ENCODE measurements around the gene CCSER1. TPM values are rescaled to one million over a fixed set of nuclear protein-coding genes. Genes with fewer than 3 reads are reported as not detected.

Gene CCSER1
- total and polyA plus RNA-seq, 2 experiments from 2014 or later: not detected

DNA sequence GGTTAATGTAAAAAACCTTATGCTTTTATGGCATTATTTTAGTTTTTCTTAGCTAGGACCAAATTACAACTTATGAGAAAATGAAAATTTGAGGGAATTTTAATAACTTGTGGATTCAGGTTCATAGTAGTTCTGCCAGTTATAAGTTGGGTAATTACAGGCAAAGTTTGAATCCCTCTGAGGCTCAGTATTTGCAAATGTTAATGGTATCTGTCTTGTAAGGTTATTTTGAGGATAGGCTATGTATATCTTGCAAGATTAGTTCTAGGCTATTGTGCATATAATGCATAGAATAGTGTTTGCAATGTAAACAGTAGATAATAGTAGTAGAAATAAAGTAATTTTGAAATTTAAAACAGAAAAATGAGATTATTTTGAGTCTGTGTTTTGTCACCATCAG is 44.7 kb upstream of the CCSER1 start:
- H3K79me2 ChIP-seq (ENCODE audit: insufficient read depth): no peaks in the 10 kb centered on the region
- no peak overlapping the region for H3K4me3 ChIP-seq
- no peak overlapping the region for H2AFZ ChIP-seq
- DNase-seq: no peak
- no peaks in the 10 kb centered on the region for H3K36me3 ChIP-seq (ENCODE audit: low read depth)
- H3F3A ChIP-seq (ENCODE audit: insufficient read depth): no peaks in the 10 kb centered on the region
- H3K9me3 ChIP-seq (ENCODE audit: low read depth): no peaks in the 10 kb centered on the region
- no peaks in the 10 kb centered on the region for H3K27me3 ChIP-seq (replicated peaks; ENCODE audit: insufficient read depth)
- TF ChIP-seq EZH2phosphoT487 (IDR thresholded peaks at IDR 0.05; ENCODE audit: insufficient read depth, low read depth) (no peak), EZH2 (IDR thresholded peaks at IDR 0.05; ENCODE audit: insufficient read depth, poor library complexity, severe bottlenecking) (no peak)
- H3K4me2 ChIP-seq (ENCODE audit: unreplicated experiment): no peak overlapping the region
- no peak overlapping the region for H3K9ac ChIP-seq
- H4K20me1 ChIP-seq (ENCODE audit: insufficient read depth): no peaks in the 10 kb centered on the region; the same call in 1 of the 2 replicates
- no peaks in the 10 kb centered on the region for H3K9me2 ChIP-seq (ENCODE audit: insufficient read depth)
- no peak overlapping the region for H3K27ac ChIP-seq
- H3K4me1 ChIP-seq (ENCODE audit: insufficient read depth): no peaks in the 10 kb centered on the region
- in situ Hi-C loops (cut with MboI): no loop called here

DNA sequence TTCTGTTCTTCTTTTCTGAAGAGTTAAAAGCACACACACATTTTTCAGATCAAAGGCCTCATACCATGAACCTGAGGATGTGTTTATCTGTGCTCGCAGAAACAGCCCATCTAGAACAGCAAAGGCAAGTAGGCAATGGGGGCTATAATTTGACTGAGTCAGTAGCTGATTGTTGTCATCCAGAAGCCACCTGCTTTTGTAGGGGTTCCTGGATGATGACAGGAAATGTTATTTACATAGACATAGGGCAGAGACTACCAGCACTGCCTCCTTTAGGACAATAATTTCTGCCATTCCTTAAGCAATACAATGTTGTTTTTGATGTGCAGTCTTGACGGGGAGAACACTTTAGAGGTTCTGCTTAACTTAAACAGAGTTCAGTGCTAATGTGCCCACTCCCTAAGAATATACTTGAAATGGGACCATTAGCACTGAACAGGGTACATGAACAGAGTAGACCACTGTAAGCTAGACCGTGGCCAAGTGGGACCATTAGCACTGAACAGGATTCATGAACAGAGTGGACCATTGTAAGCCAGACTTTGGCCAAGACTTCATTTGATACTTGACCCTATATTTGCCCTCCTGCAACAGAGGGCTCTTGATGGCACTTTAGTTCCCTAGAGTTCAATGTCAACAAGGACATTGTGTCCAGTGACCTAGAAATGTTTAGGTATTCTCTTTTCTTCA is 42.8 kb upstream of the CCSER1 start:
- Histone ChIP-seq H3K9ac (no peak overlapping the region), H3K79me2 (ENCODE audit: insufficient read depth) (no peaks in the 10 kb centered on the region), H3K27ac (no peak overlapping the region), H3K9me2 (ENCODE audit: insufficient read depth) (no peaks in the 10 kb centered on the region), H3F3A (ENCODE audit: insufficient read depth) (no peaks in the 10 kb centered on the region), H3K4me1 (ENCODE audit: insufficient read depth) (no peaks in the 10 kb centered on the region), H2AFZ (no peak overlapping the region), H3K4me3 (no peak overlapping the region), H3K4me2 (ENCODE audit: unreplicated experiment) (no peak overlapping the region), H3K27me3 (replicated peaks; ENCODE audit: insufficient read depth) (no peaks in the 10 kb centered on the region), H3K9me3 (ENCODE audit: low read depth) (no peaks in the 10 kb centered on the region), H3K36me3 (ENCODE audit: low read depth) (no peaks in the 10 kb centered on the region), H4K20me1 (ENCODE audit: insufficient read depth) (no peaks in the 10 kb centered on the region; the same call in 1 of the 2 replicates)
- no peak for DNase-seq
- in situ Hi-C loops (cut with MboI): no loop called here
- TF ChIP-seq EZH2phosphoT487 (IDR thresholded peaks at IDR 0.05; ENCODE audit: insufficient read depth, low read depth): no peak
- no peak for TF ChIP-seq EZH2 (IDR thresholded peaks at IDR 0.05; ENCODE audit: insufficient read depth, poor library complexity, severe bottlenecking)
- 16 to 23% methylated on average over 3 of the region's 3 CpGs for WGBS, 2 experiments (ENCODE audit: low coverage in 1 of 2, low lambda C conversion rate in 2 of 2, missing lambda C conversion rate in 2 of 2)

DNA sequence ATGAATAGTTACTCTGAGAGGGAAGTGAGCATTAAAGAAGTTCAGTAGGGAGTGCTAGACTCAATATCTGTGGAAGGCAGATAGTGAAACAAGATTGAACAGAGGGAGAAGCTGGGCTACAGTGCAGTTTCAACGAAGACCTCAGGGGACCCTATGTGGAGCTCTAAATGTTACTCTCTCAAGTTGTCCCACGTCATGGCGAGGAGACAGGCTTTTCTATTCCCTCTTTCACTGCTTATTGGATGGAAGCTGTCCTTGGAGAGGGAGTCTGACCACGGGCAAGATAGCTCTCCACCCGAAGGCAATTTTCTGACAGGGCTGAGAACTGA is 42.3 kb upstream of the CCSER1 start:
- no peaks in the 10 kb centered on the region for H3K9me2 ChIP-seq (ENCODE audit: insufficient read depth)
- DNase-seq: no peak
- H3F3A ChIP-seq (ENCODE audit: insufficient read depth): no peaks in the 10 kb centered on the region
- H3K79me2 ChIP-seq (ENCODE audit: insufficient read depth): no peaks in the 10 kb centered on the region
- H4K20me1 ChIP-seq (ENCODE audit: insufficient read depth): no peaks in the 10 kb centered on the region; the same call in 1 of the 2 replicates
- no peak overlapping the region for H2AFZ ChIP-seq
- in situ Hi-C loops (cut with MboI): no loop called here
- no peak overlapping the region for H3K4me3 ChIP-seq
- TF ChIP-seq EZH2phosphoT487 (IDR thresholded peaks at IDR 0.05; ENCODE audit: insufficient read depth, low read depth) (no peak), EZH2 (IDR thresholded peaks at IDR 0.05; ENCODE audit: insufficient read depth, poor library complexity, severe bottlenecking) (no peak)
- 7 to 11% methylated on average over 5 of the region's 5 CpGs for WGBS, 2 experiments (ENCODE audit: low coverage in 1 of 2, low lambda C conversion rate in 2 of 2, missing lambda C conversion rate in 2 of 2)
- no peaks in the 10 kb centered on the region for H3K27me3 ChIP-seq (replicated peaks; ENCODE audit: insufficient read depth)
- no peak overlapping the region for H3K9ac ChIP-seq
- H3K4me2 ChIP-seq (ENCODE audit: unreplicated experiment): no peak overlapping the region
- H3K9me3 ChIP-seq (ENCODE audit: low read depth): no peaks in the 10 kb centered on the region
- no peaks in the 10 kb centered on the region for H3K4me1 ChIP-seq (ENCODE audit: insufficient read depth)
- H3K27ac ChIP-seq: no peak overlapping the region
- no peaks in the 10 kb centered on the region for H3K36me3 ChIP-seq (ENCODE audit: low read depth)

GRCh38 chr4:90093526-90093925 is 33.7 kb upstream of the CCSER1 start:
- in situ Hi-C loops (cut with MboI): no loop called here
- 7 to 14% methylated on average over 2 of the region's 2 CpGs for WGBS, 2 experiments (ENCODE audit: low coverage in 1 of 2, low lambda C conversion rate in 2 of 2, missing lambda C conversion rate in 2 of 2)
- Histone ChIP-seq H3K4me3 (no peak overlapping the region), H2AFZ (no peak overlapping the region), H3K27ac (no peak overlapping the region), H3K4me1 (ENCODE audit: insufficient read depth) (no peaks in the 10 kb centered on the region), H3K9me2 (ENCODE audit: insufficient read depth) (no peaks in the 10 kb centered on the region), H3K36me3 (ENCODE audit: low read depth) (no peaks in the 10 kb centered on the region), H3K9ac (no peak overlapping the region), H4K20me1 (ENCODE audit: insufficient read depth) (no peaks in the 10 kb centered on the region), H3K79me2 (ENCODE audit: insufficient read depth) (no peaks in the 10 kb centered on the region), H3K4me2 (ENCODE audit: unreplicated experiment) (no peak overlapping the region), H3K9me3 (ENCODE audit: low read depth) (no peaks in the 10 kb centered on the region), H3F3A (ENCODE audit: insufficient read depth) (no peaks in the 10 kb centered on the region), H3K27me3 (replicated peaks; ENCODE audit: insufficient read depth) (no peaks in the 10 kb centered on the region)
- TF ChIP-seq EZH2 (IDR thresholded peaks at IDR 0.05; ENCODE audit: insufficient read depth, poor library complexity, severe bottlenecking) (no peak), EZH2phosphoT487 (IDR thresholded peaks at IDR 0.05; ENCODE audit: insufficient read depth, low read depth) (no peak)
- DNase-seq: no peak

- H3K79me2 ChIP-seq (ENCODE audit: insufficient read depth): no peaks in the 10 kb centered on the region
- no peaks in the 10 kb centered on the region for H3K9me3 ChIP-seq (ENCODE audit: low read depth)
- H3K4me2 ChIP-seq (ENCODE audit: unreplicated experiment): no peak overlapping the region
- no peaks in the 10 kb centered on the region for H3K4me1 ChIP-seq (ENCODE audit: insufficient read depth)
- no peak for TF ChIP-seq EZH2 (IDR thresholded peaks at IDR 0.05; ENCODE audit: insufficient read depth, poor library complexity, severe bottlenecking)
- no peak for TF ChIP-seq EZH2phosphoT487 (IDR thresholded peaks at IDR 0.05; ENCODE audit: insufficient read depth, low read depth)
- no peak overlapping the region for H3K27ac ChIP-seq
- H3K27me3 ChIP-seq (replicated peaks; ENCODE audit: insufficient read depth): no peaks in the 10 kb centered on the region
- H2AFZ ChIP-seq: no peak overlapping the region
- 0 to 3% methylated on average over 1 of the region's 1 CpG for WGBS, 2 experiments (ENCODE audit: low coverage in 1 of 2, low lambda C conversion rate in 2 of 2, missing lambda C conversion rate in 2 of 2)
- no peaks in the 10 kb centered on the region for H4K20me1 ChIP-seq (ENCODE audit: insufficient read depth)
- no peaks in the 10 kb centered on the region for H3K9me2 ChIP-seq (ENCODE audit: insufficient read depth)
- no peaks in the 10 kb centered on the region for H3F3A ChIP-seq (ENCODE audit: insufficient read depth)
- H3K4me3 ChIP-seq: no peak overlapping the region
- DNase-seq: no peak
- in situ Hi-C loops (cut with MboI): no loop called here
- H3K9ac ChIP-seq: no peak overlapping the region
- no peaks in the 10 kb centered on the region for H3K36me3 ChIP-seq (ENCODE audit: low read depth)
Measured at GRCh38 chr4:90095000-90095399, 32.2 kb upstream of the CCSER1 start.

All from GM23248 (cell line).